ENCODE measurements around the gene SMCO3. TPM values are rescaled to one million over a fixed set of nuclear protein-coding genes. Genes with fewer than 3 reads are reported as not detected.

Gene SMCO3
- not detected for total RNA-seq

DNA sequence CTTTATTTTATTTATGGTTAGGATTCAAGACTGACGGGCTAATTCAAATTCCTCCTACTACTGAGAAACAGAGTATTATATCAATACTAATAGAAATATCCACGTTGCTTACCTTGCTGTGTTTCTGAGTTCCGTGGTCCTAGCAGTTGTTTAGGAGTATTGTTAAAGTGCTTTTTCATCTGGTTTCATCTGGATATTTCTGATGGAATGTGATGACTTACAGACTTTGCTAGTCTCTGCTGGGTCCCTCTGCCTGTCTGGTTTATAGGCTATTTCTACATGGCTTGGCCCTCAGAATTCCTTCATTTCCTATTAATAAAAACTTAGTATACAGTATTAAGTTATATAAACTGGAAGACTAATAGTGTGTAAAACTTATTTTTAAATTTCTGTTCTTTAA lies at the start of gene SMCO3:
Gene SMCO3, minus strand, starts transcription at position 169 of the 400 bp plus-strand sequence. CDS start 7,502 bp downstream, outside the sequence.
- Mint-ChIP-seq H3K4me3 (no peak within 1 kb of the TSS), H3K27me3 (peaks cover 3% of the 10 kb centered on the region), H3K9me3 (ENCODE audit: low read depth) (no peaks in the 10 kb centered on the region), H3K36me3 (ENCODE audit: low read depth) (no peaks in the 10 kb centered on the region), H3K27ac (no peak within 1 kb of the TSS), H3K4me1 (peaks cover 12% of the 10 kb centered on the region)
- CTCF ChIA-PET, result interaction anchor here (0.8 to 1.4 kb wide), 2 partner anchors 9 to 14 kb away, joined by 3 to 4 read pairs; no protein-coding TSS in a partner anchor
- POLR2A ChIA-PET, result no interaction called here
- no peak for DNase-seq
- ATAC-seq, result no peak
- intact Hi-C loops (cut with DNase I, micrococcal nuclease), result no loop called here

DNA sequence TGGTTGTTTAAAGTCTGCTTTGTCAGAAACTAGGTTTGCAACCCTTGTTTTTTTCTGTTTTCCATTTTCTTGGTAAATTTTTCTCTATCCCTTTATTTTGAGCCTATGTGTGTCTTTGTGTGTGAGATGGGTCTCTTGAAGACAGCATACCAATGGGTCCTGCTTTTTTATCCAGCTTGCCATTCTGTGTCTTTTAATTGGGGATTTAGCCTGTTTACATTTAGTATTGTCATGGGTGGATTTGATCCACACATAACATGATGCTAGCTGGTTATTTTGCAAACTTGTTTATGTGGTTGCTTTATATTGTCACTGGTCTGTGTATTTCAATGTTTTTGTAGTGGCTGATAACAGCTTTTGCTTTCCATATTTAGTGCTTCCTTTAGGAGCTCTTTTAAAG lies 46.5 kb upstream of the SMCO3 start:
- H3K9me3 Mint-ChIP-seq (ENCODE audit: low read depth), result peaks cover 21% of the 10 kb centered on the region
- H3K4me1 Mint-ChIP-seq, result no peaks in the 10 kb centered on the region
- DNase-seq (no peak), ATAC-seq (no peak)
- intact Hi-C loops (cut with DNase I, micrococcal nuclease), result no loop called here
- POLR2A ChIA-PET, result no interaction called here
- H3K27me3 Mint-ChIP-seq, result no peaks in the 10 kb centered on the region
- H3K36me3 Mint-ChIP-seq (ENCODE audit: low read depth), result peaks cover 3% of the 10 kb centered on the region
- CTCF ChIA-PET, result no interaction called here
- no peak overlapping the region for H3K27ac Mint-ChIP-seq
- no peak overlapping the region for H3K4me3 Mint-ChIP-seq

DNA sequence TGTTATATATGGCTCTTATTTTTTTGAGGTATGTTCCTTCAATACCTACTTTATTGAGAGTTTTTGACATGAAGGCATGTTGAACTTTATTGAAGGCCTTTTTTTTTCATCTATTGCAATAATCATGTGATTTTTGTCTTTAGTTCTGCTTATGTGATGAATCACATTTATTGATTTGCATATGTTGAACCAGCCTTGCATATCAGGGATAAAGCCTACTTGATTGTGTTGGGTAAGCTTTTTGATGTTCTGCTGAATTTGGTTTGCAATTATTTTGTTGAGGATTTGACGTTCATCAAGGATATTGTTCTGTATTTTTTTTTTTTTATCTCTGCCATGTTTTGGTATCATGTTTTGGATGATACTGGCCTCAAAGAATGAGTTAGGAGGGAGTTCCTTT lies 44.5 kb upstream of the SMCO3 start:
- no peaks in the 10 kb centered on the region for H3K4me1 Mint-ChIP-seq
- CTCF ChIA-PET, result interaction anchor here (1.3 kb wide), 1 partner anchor 137 kb away, joined by 3 read pairs; no protein-coding TSS in a partner anchor
- H3K4me3 Mint-ChIP-seq, result no peak overlapping the region
- POLR2A ChIA-PET, result no interaction called here
- peaks cover 3% of the 10 kb centered on the region for H3K36me3 Mint-ChIP-seq (ENCODE audit: low read depth)
- H3K27ac Mint-ChIP-seq, result no peak overlapping the region
- intact Hi-C loops (cut with DNase I, micrococcal nuclease), result no loop called here
- ATAC-seq, result no peak
- DNase-seq, result no peak
- peaks cover 21% of the 10 kb centered on the region for H3K9me3 Mint-ChIP-seq (ENCODE audit: low read depth)
- H3K27me3 Mint-ChIP-seq, result no peaks in the 10 kb centered on the region

DNA sequence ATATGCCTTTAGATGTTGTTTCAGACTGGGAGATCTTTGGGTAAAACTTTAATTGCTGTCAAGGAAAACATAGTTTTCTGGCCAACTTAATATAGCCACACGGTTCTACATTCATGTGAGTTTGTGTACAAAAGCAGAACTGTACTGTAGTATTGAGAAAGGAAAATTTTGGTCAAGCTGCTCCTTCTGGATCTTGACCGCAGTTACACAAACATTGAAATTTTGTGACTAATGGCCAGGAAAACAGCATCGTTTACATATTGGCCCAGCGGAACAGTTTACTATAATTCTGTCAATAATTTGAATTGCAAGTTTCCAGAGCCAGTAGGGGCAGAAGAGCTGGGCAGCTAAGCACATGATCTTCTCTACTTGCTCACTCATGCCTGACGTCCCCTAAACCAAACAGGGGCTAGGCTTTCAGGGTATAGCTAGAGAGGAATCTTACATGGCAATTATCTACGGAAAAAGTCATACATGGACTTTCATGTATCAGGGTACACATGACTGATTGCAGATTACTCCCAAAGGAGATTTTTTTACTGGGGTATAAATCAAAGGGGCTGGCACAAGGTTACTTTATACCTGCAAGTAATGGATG lies 40.7 kb upstream of the SMCO3 start:
- Mint-ChIP-seq H3K27ac (no peak overlapping the region), H3K36me3 (ENCODE audit: low read depth) (no peaks in the 10 kb centered on the region), H3K4me3 (no peak overlapping the region), H3K9me3 (ENCODE audit: low read depth) (peaks cover 9% of the 10 kb centered on the region), H3K27me3 (no peaks in the 10 kb centered on the region), H3K4me1 (no peaks in the 10 kb centered on the region)
- DNase-seq, result no peak
- CTCF ChIA-PET, result interaction anchor here (1.6 kb wide), 1 partner anchor 140 kb away, joined by 8 read pairs; no protein-coding TSS in a partner anchor
- ATAC-seq, result no peak
- POLR2A ChIA-PET, result no interaction called here
- intact Hi-C loops (cut with DNase I, micrococcal nuclease), result no loop called here

DNA sequence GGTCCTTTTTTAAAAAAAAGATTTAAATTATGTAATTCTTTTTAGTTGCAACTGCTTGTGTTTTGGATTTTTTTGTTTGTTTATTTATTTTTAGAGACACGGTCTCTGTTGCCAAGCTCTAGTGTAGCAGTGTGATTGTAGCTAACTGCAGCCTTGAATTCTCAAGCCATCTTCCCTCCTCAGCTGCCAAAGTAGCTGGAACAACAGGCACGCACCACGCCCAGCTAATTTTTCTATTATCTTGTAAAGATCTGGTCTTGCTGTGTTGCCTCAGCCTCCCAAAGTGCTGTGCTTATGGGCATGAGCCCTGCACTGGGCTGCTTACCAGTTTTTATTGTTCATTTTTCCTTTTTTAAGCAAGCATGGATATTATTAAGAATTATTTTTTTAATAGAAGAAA lies 40.0 kb upstream of the SMCO3 start:
- intact Hi-C loops (cut with DNase I, micrococcal nuclease), result no loop called here
- H3K4me3 Mint-ChIP-seq, result no peak overlapping the region
- no peaks in the 10 kb centered on the region for H3K4me1 Mint-ChIP-seq
- DNase-seq (no peak), ATAC-seq (no peak)
- H3K27ac Mint-ChIP-seq, result no peak overlapping the region
- H3K27me3 Mint-ChIP-seq, result no peaks in the 10 kb centered on the region
- no peaks in the 10 kb centered on the region for H3K36me3 Mint-ChIP-seq (ENCODE audit: low read depth)
- CTCF ChIA-PET, result interaction anchor here (1.4 kb wide), 1 partner anchor 142 kb away, joined by 5 read pairs; no protein-coding TSS in a partner anchor
- POLR2A ChIA-PET, result no interaction called here
- H3K9me3 Mint-ChIP-seq (ENCODE audit: low read depth), result peaks cover 4% of the 10 kb centered on the region

DNA sequence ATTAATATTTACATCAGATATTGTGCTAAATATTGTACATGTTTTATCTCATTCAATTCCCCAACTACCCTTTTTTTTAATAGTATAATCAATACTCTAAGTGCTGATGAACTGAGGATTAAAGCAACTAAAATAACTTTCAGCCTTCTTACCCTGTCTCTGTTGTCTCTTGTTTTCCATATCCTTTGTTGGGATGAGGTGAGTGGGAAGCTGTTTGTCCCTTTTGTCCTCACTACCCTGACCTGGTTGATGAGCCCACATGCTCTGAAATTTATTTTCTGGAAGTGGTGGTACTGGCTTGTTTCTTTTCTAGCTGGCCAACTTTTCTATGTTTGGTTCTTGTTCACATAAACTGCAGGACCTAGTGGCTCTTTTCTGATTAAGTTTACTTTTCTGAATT lies 38.9 kb upstream of the SMCO3 start:
- H3K27me3 Mint-ChIP-seq, result no peaks in the 10 kb centered on the region
- no peak for DNase-seq
- POLR2A ChIA-PET, result interaction anchor here (0.6 kb wide), 1 partner anchor 82 kb away, joined by 3 read pairs; no protein-coding TSS in a partner anchor
- intact Hi-C loops (cut with DNase I, micrococcal nuclease), result no loop called here
- no peaks in the 10 kb centered on the region for H3K4me1 Mint-ChIP-seq
- CTCF ChIA-PET, result interaction anchor here (0.9 to 1.4 kb wide), 2 partner anchors 10 to 143 kb away, joined by 3 to 5 read pairs; partner anchors contain the start of gene ART4
- no peak for ATAC-seq
- H3K9me3 Mint-ChIP-seq (ENCODE audit: low read depth), result peaks cover 4% of the 10 kb centered on the region
- no peaks in the 10 kb centered on the region for H3K36me3 Mint-ChIP-seq (ENCODE audit: low read depth)
- H3K4me3 Mint-ChIP-seq, result no peak overlapping the region
- H3K27ac Mint-ChIP-seq, result no peak overlapping the region

DNA sequence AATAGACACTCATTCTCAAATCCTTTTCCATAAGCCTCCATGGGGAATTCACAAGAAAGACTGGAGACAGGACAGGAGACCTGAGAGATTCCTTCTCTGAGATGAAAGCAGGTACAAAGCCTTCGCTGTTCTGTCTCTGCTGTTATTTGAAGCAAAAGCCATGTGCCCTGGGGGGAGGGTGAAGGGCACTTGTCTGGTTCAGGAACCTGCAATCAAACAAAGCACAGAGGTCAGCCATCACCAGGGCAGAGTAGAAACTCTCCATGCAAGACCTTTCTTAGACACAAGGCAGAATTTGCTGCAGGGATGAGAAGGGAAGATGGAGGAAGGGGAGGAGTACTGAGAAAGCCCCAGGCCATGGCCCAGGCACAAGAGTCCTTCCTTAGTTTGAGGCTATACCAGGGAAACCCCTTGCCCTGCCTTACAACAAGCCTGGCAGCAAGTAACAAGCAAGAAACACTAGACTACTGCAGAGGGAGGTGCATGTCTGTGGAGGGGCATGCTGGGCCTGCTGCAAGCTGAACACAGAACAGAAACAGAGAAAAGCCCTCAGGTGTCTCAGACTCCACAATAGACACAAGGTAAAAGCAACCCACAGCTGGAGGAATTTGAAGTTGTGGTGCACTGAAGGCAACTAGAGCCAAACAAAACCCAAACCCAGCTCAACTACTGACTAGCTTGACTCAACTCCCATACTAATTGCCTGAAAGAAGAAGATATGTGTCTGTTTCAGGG lies 37.1 kb upstream of the SMCO3 start:
- CTCF ChIA-PET, result interaction anchor here (0.9 kb wide), 1 partner anchor 60 kb away, joined by 3 read pairs; no protein-coding TSS in a partner anchor
- Mint-ChIP-seq H3K4me1 (peaks cover 3% of the 10 kb centered on the region), H3K27ac (no peak overlapping the region), H3K36me3 (ENCODE audit: low read depth) (no peaks in the 10 kb centered on the region), H3K9me3 (ENCODE audit: low read depth) (no peaks in the 10 kb centered on the region), H3K27me3 (no peaks in the 10 kb centered on the region), H3K4me3 (no peak overlapping the region)
- POLR2A ChIA-PET, result interaction anchor here (0.6 kb wide), 1 partner anchor 117 kb away, joined by 4 read pairs; no protein-coding TSS in a partner anchor
- DNase-seq, result no peak
- intact Hi-C loops (cut with DNase I, micrococcal nuclease), result no loop called here
- no peak for ATAC-seq

DNA sequence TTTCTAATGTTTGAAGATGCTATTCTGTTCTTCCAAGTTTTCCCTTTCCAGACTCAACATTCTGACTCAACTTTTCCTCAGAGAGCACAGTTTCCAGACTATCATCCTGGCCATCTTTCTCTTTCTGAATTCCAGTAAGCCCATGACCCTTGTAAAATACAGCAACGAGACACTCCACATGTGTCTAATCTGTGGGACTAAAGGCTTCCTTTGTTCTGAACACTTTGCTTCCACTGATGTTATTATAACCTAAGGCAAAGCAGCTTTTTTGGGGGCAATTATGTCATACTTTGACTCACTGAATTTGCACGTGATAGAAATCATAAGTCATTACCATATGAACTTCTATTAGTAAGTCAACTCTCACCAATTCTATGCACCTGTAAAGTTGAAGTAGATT lies 35.7 kb upstream of the SMCO3 start:
- H3K36me3 Mint-ChIP-seq (ENCODE audit: low read depth), result no peaks in the 10 kb centered on the region
- H3K27ac Mint-ChIP-seq, result no peak overlapping the region
- ChIA-PET CTCF (interaction anchor here (1.7 to 7.4 kb wide), 2 partner anchors 146 to 282 kb away, joined by 3 to 85 read pairs; no protein-coding TSS in a partner anchor), POLR2A (no interaction called here)
- intact Hi-C loops (cut with DNase I, micrococcal nuclease), result loop anchor here (10.0 kb wide), 3 partner anchors 375 to 675 kb away; partner anchors contain the start of gene RERG (in 1 of the 2)
- peaks cover 11% of the 10 kb centered on the region for H3K4me1 Mint-ChIP-seq
- ATAC-seq (no peak), DNase-seq (no peak)
- H3K9me3 Mint-ChIP-seq (ENCODE audit: low read depth), result no peaks in the 10 kb centered on the region
- no peak overlapping the region for H3K4me3 Mint-ChIP-seq
- H3K27me3 Mint-ChIP-seq, result no peaks in the 10 kb centered on the region

DNA sequence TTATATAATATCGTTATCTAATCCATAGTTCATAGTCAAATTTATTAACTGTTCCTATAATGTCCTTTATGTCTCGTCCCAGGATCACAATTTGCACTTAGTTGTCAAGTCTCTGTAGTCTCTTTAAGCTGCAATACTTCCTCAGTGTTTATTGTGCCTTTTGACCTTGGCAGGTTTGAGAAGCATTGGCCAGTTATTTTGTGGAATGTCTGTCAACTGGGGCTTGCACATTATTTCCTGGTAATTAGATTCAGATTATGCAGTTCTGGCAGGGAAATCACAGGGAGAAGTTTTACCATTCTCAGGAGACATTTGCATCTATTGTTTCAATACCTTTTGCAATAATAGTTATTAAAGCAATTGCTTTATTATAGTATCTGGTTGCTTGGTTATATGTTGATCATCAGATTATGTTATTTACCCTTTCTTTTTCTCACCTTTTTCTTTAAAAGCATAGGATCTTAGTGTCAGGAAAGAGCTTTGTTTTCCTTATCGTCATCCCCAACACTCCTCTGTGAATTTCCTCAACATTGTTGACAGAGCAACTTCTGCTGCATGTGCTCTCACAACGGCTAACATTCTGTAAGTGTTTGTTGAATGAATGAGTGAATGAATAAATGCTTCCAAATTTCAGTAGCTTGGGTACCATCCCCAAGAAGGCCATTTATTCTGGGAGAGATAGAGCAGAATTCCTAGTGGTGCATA lies 33.0 kb upstream of the SMCO3 start:
- Mint-ChIP-seq H3K36me3 (ENCODE audit: low read depth) (no peaks in the 10 kb centered on the region), H3K27ac (no peak overlapping the region), H3K27me3 (no peaks in the 10 kb centered on the region), H3K4me1 (peaks cover 11% of the 10 kb centered on the region), H3K4me3 (no peak overlapping the region), H3K9me3 (ENCODE audit: low read depth) (no peaks in the 10 kb centered on the region)
- intact Hi-C loops (cut with DNase I, micrococcal nuclease), result loop anchor here (10.0 kb wide), 3 partner anchors 378 to 678 kb away; partner anchors contain the start of gene RERG (in 1 of the 2)
- ATAC-seq (no peak), DNase-seq (no peak)
- POLR2A ChIA-PET, result no interaction called here
- CTCF ChIA-PET, result interaction anchor here (0.7 to 7.4 kb wide), 12 partner anchors 10 to 160 kb away, joined by 3 to 85 read pairs (median 4); partner anchors contain the start of gene ERP27

DNA sequence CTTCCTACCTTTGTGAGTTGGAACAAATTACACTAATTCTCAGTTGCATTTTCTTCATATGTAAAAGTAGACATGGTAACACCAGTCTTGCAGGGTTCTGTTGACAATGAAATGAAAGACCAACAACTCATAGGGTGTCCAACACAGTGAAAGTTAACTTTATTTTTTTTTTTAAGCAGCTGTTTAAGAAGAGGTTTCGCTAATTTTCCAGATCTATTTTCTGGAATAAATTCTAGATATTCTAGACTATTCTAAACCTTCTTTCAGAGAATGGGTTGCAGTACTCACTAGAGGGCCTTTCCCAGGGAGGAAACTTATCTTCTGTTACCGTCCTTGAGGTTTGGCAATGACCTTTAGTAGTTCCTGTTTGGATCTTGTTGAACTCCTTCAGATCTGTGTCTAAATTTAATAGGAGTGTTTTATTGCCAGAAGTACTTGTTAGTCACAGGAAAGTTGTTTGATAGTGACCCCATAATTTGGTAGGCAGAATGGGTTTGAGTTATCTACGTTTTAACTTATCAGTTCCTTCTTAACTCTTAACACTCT lies 32.1 kb upstream of the SMCO3 start:
- Mint-ChIP-seq H3K4me1 (peaks cover 11% of the 10 kb centered on the region), H3K9me3 (ENCODE audit: low read depth) (no peaks in the 10 kb centered on the region), H3K27ac (no peak overlapping the region), H3K27me3 (no peaks in the 10 kb centered on the region), H3K4me3 (no peak overlapping the region), H3K36me3 (ENCODE audit: low read depth) (no peaks in the 10 kb centered on the region)
- POLR2A ChIA-PET, result no interaction called here
- intact Hi-C loops (cut with DNase I, micrococcal nuclease), result loop anchor here (10.0 kb wide), 3 partner anchors 379 to 679 kb away; partner anchors contain the start of gene RERG (in 1 of the 2)
- DNase-seq, result no peak
- CTCF ChIA-PET, result interaction anchor here (0.6 to 7.4 kb wide), 11 partner anchors 9 to 161 kb away, joined by 3 to 85 read pairs (median 4); no protein-coding TSS in a partner anchor
- ATAC-seq, result no peak

DNA sequence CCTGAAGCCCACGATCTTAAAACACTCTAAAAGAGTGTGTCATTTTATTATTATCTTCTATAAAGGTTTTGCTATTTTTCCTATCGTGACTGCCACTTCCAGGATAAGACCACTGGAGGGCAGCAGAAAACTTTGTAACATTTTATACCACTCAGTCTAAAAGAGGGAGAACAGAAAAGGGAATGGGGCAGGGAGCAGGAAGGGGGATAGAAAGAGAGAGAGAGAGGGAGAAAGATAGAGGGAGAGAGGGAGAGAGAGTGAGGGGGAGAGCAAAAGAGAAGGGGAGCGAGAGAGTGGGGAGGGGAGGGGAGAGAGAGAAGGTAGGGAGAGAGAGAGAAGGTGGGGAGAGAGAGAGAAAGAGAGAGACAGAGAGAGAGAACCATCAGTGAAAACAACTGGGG lies 31.4 kb upstream of the SMCO3 start:
- ChIA-PET CTCF (interaction anchor here (0.6 to 7.4 kb wide), 8 partner anchors 8 to 162 kb away, joined by 3 to 85 read pairs (median 4); no protein-coding TSS in a partner anchor), POLR2A (no interaction called here)
- intact Hi-C loops (cut with DNase I, micrococcal nuclease), result loop anchor here (1.0 to 10.0 kb wide), 9 partner anchors 65 to 679 kb away; partner anchors contain the start of gene RERG (in 2 of the 2)
- Mint-ChIP-seq H3K9me3 (ENCODE audit: low read depth) (no peaks in the 10 kb centered on the region), H3K4me1 (peaks cover 11% of the 10 kb centered on the region), H3K4me3 (no peak overlapping the region), H3K27me3 (no peaks in the 10 kb centered on the region), H3K36me3 (ENCODE audit: low read depth) (no peaks in the 10 kb centered on the region), H3K27ac (no peak overlapping the region)
- peak; percentile 46 for DNase-seq
- peak; percentile 58 for ATAC-seq
